H9 (cell line): Measurements from ENCODE around the gene COX7B2. TPM values are rescaled to one million over a fixed set of nuclear protein-coding genes. Genes with fewer than 3 reads are reported as not detected.

ENCODE experiments used
- DNase-seq: peaks from one replicate; pipeline ENCODE4 v3.0.0-alpha.2; 2017
- H2AFZ ChIP-seq: one replicate; pipeline ENCODE4 v1.6.1; 2013; ENCODE audit warnings: mild to moderate bottlenecking, low read length, control low read depth, moderate library complexity
- H2AK5ac ChIP-seq: 2 replicates; pipeline ENCODE4 v1.6.1; 2013; ENCODE audit warnings: low read length, control low read depth, mixed read lengths; ENCODE audit not compliant: insufficient read length
- H2BK120ac ChIP-seq: one replicate; pipeline ENCODE4 v1.6.1; 2013; ENCODE audit warnings: low read depth, mild to moderate bottlenecking, low read length, control low read depth, inconsistent platforms; ENCODE audit not compliant: poor library complexity, severe bottlenecking
- H2BK12ac ChIP-seq: 2 replicates; pipeline ENCODE4 v1.6.1; 2013; ENCODE audit warnings: low read length, control low read depth, mixed read lengths, low read depth; ENCODE audit not compliant: insufficient read length
- H2BK15ac ChIP-seq: 2 replicates; pipeline ENCODE4 v1.6.1; 2013; ENCODE audit warnings: low read depth, low read length, control low read depth
- H2BK20ac ChIP-seq: one replicate; pipeline ENCODE4 v1.6.1; 2013; ENCODE audit warnings: low read depth, mild to moderate bottlenecking, low read length, control low read depth, inconsistent platforms; ENCODE audit not compliant: poor library complexity, severe bottlenecking
- H2BK5ac ChIP-seq: 2 replicates; pipeline ENCODE4 v1.6.1; 2013; ENCODE audit warnings: low read length, control low read depth, mixed read lengths; ENCODE audit not compliant: insufficient read length
- H3K14ac ChIP-seq: 2 replicates; pipeline ENCODE4 v1.6.1; 2013; ENCODE audit warnings: low read length, control low read depth; ENCODE audit not compliant: insufficient read depth
- H3K18ac ChIP-seq: 2 replicates; pipeline ENCODE4 v1.6.1; 2013; ENCODE audit warnings: low read depth, mild to moderate bottlenecking, mixed read lengths, low read length, control low read depth; ENCODE audit not compliant: insufficient read length
- H3K23ac ChIP-seq: 2 replicates; pipeline ENCODE4 v1.6.1; 2013; ENCODE audit warnings: low read length, control low read depth, mixed read lengths, low read depth; ENCODE audit not compliant: insufficient read length
- H3K23me2 ChIP-seq: 2 replicates; pipeline ENCODE4 v1.6.1; 2013; ENCODE audit warnings: low read depth, mild to moderate bottlenecking, mixed read lengths, low read length, control low read depth; ENCODE audit not compliant: insufficient read length, poor library complexity, severe bottlenecking
- H3K27ac ChIP-seq: 2 replicates; pipeline ENCODE4 v1.5.1; 2013; ENCODE audit warnings: low read length, control low read depth, mixed read lengths, low read depth; ENCODE audit not compliant: insufficient read length
- H3K27me3 ChIP-seq: 2 replicates; pipeline ENCODE4 v1.6.1; 2013; ENCODE audit warnings: low read length, control low read depth, inconsistent platforms; ENCODE audit not compliant: insufficient read depth
- H3K4ac ChIP-seq: 2 replicates; pipeline ENCODE4 v1.6.1; 2013; ENCODE audit warnings: low read depth, mild to moderate bottlenecking, control low read depth, inconsistent platforms, low read length, moderate library complexity
- H3K4me1 ChIP-seq: 2 replicates; pipeline ENCODE4 v1.6.1; 2013; ENCODE audit warnings: low read length, control low read depth, inconsistent platforms; ENCODE audit not compliant: insufficient read depth
- H3K4me2 ChIP-seq: 2 replicates; pipeline ENCODE4 v1.6.1; 2013; ENCODE audit warnings: low read length, control low read depth, mixed read lengths; ENCODE audit not compliant: insufficient read length, insufficient read depth
- H3K56ac ChIP-seq: 2 replicates; pipeline ENCODE4 v1.6.1; 2013; ENCODE audit warnings: low read depth, mild to moderate bottlenecking, mixed read lengths, low read length, control low read depth; ENCODE audit not compliant: insufficient read length
- H3K79me1 ChIP-seq: 2 replicates; pipeline ENCODE4 v1.6.1; 2013; ENCODE audit warnings: low read depth, mild to moderate bottlenecking, moderate library complexity, low read length, control low read depth, inconsistent platforms; ENCODE audit not compliant: insufficient read depth, poor library complexity, severe bottlenecking
- H3K79me2 ChIP-seq: 2 replicates; pipeline ENCODE4 v1.6.1; 2013; ENCODE audit warnings: low read length, control low read depth, inconsistent platforms; ENCODE audit not compliant: insufficient read depth
- H3K9ac ChIP-seq: 2 replicates; pipeline ENCODE4 v1.6.1; 2013; ENCODE audit warnings: low read length, control low read depth, mixed read lengths; ENCODE audit not compliant: insufficient read length; ENCODE audit errors: extremely low read depth
- H3K9me3 ChIP-seq: one replicate; pipeline ENCODE4 v1.6.1; 2013; ENCODE audit warnings: low read depth, low read length, inconsistent platforms; ENCODE audit not compliant: control insufficient read depth
- H3T11ph ChIP-seq: one replicate; pipeline ENCODE4 v1.6.1; 2013; ENCODE audit warnings: mild to moderate bottlenecking, low read length, control low read depth, inconsistent platforms
- H4K20me1 ChIP-seq: one replicate; pipeline ENCODE4 v1.6.1; 2013; ENCODE audit not compliant: control insufficient read depth, insufficient read length, insufficient read depth
- H4K5ac ChIP-seq: 2 replicates; pipeline ENCODE4 v1.6.1; 2013; ENCODE audit warnings: low read depth, mild to moderate bottlenecking, mixed read lengths, low read length, control low read depth; ENCODE audit not compliant: insufficient read length
- H4K8ac ChIP-seq: replicated peaks from 2 replicates; pipeline ENCODE4 v1.6.1; 2013; ENCODE audit warnings: low read length, control low read depth, mixed read lengths, low read depth; ENCODE audit not compliant: insufficient read length
- H4K91ac ChIP-seq: 2 replicates; pipeline ENCODE4 v1.6.1; 2013; ENCODE audit warnings: low read depth, mild to moderate bottlenecking, moderate library complexity, mixed read lengths, low read length, control low read depth; ENCODE audit not compliant: insufficient read length
- H3K27ac Mint-ChIP-seq, 3 experiments: 2 replicates in 2 of 3; 3 replicates in 1 of 3; pipeline ENCODE4 v1.8.0; 2020 to 2021; ENCODE audit warnings: mixed read lengths in 3 of 3, mild to moderate bottlenecking in 1 of 3, moderate library complexity in 1 of 3
- H3K27me3 Mint-ChIP-seq: 2 replicates; pipeline ENCODE4 v1.8.0; 2021; ENCODE audit warnings: low read depth, mild to moderate bottlenecking, moderate library complexity, mixed read lengths
- H3K36me3 Mint-ChIP-seq, 3 experiments: 2 replicates in 2 of 3; 3 replicates in 1 of 3; pipeline ENCODE4 v1.8.0; 2020 to 2021; ENCODE audit warnings: low read depth in 3 of 3, mixed read lengths in 3 of 3; ENCODE audit not compliant: insufficient read depth in 1 of 3
- H3K4me1 Mint-ChIP-seq, 2 experiments: 2 replicates each; pipeline ENCODE4 v1.8.0; 2020; ENCODE audit warnings: mixed read lengths in 2 of 2
- H3K4me3 Mint-ChIP-seq, 2 experiments: 2 replicates in 1 of 2; 3 replicates in 1 of 2; pipeline ENCODE4 v1.8.0; 2020 to 2021; ENCODE audit warnings: mild to moderate bottlenecking in 2 of 2, mixed read lengths in 2 of 2, moderate library complexity in 1 of 2
- H3K9me3 Mint-ChIP-seq, 2 experiments: 2 replicates in 1 of 2; 3 replicates in 1 of 2; pipeline ENCODE4 v1.8.0; 2020; ENCODE audit warnings: mild to moderate bottlenecking in 2 of 2, mixed read lengths in 2 of 2, moderate library complexity in 1 of 2
- WGBS: extraction: QIAGEN DNeasy Blood & Tissue Kit; methylation state at CpG from one replicate; pipeline ENCODE4 v1.1.7; 2013; ENCODE audit warnings: missing lambda C conversion rate, low lambda C conversion rate, mixed read lengths; ENCODE audit not compliant: insufficient read length; ENCODE audit errors: extremely low coverage; 5-methylcytosine and 5-hydroxymethylcytosine counted together
- total RNA-seq: library from RNA; stranded (reverse); gene quantifications from 2 replicates; pipeline ENCODE4 v1.2.1, GENCODE V29; 2021
- TF ChIP-seq, protein P1 (sequence below): fragments of 200-600 bp; sonication (generic); conservative IDR thresholded peaks from 3 replicates; pipeline ENCODE4 v1.8.0; 2021; ENCODE audit warnings: antibody characterized with exemption, mild to moderate bottlenecking

Gene COX7B2
- total RNA-seq, 1 experiment from 2014 or later, result not detected

GRCh38 chr4:46717950-46718349 lies 191.1 kb downstream of the COX7B2 start:
- H3K23ac ChIP-seq, result no peak overlapping the region
- no peak overlapping the region for H4K8ac ChIP-seq
- H4K5ac ChIP-seq, result no peak overlapping the region
- no peak overlapping the region for H2BK120ac ChIP-seq
- H3K56ac ChIP-seq, result no peak overlapping the region
- H2BK12ac ChIP-seq, result no peak overlapping the region
- H3K79me1 ChIP-seq, result no peaks in the 10 kb centered on the region
- TF ChIP-seq, protein P1, sequence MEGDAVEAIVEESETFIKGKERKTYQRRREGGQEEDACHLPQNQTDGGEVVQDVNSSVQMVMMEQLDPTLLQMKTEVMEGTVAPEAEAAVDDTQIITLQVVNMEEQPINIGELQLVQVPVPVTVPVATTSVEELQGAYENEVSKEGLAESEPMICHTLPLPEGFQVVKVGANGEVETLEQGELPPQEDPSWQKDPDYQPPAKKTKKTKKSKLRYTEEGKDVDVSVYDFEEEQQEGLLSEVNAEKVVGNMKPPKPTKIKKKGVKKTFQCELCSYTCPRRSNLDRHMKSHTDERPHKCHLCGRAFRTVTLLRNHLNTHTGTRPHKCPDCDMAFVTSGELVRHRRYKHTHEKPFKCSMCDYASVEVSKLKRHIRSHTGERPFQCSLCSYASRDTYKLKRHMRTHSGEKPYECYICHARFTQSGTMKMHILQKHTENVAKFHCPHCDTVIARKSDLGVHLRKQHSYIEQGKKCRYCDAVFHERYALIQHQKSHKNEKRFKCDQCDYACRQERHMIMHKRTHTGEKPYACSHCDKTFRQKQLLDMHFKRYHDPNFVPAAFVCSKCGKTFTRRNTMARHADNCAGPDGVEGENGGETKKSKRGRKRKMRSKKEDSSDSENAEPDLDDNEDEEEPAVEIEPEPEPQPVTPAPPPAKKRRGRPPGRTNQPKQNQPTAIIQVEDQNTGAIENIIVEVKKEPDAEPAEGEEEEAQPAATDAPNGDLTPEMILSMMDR, result no peak
- H2BK5ac ChIP-seq, result no peak overlapping the region
- no peak overlapping the region for H3K4ac ChIP-seq
- H2AFZ ChIP-seq, result no peak overlapping the region
- no peaks in the 10 kb centered on the region for H3K23me2 ChIP-seq
- no peak overlapping the region for H3K9ac ChIP-seq
- no peak overlapping the region for H3K4me3 Mint-ChIP-seq
- H3K9me3 Mint-ChIP-seq, result peaks cover 0 to 2% of the 10 kb centered on the region in 2 experiments; a peak in 1 of 5 replicates
- no peaks in the 10 kb centered on the region for H3K36me3 Mint-ChIP-seq
- H2BK15ac ChIP-seq, result no peak overlapping the region
- H3K79me2 ChIP-seq, result no peaks in the 10 kb centered on the region
- H2AK5ac ChIP-seq, result no peak overlapping the region
- no peaks in the 10 kb centered on the region for H3K4me1 ChIP-seq
- no peaks in the 10 kb centered on the region for H4K20me1 ChIP-seq
- H2BK20ac ChIP-seq, result no peak overlapping the region
- H4K91ac ChIP-seq, result no peak overlapping the region
- no CpG with 5 or more reads among the region's 1 CpG for WGBS
- no peak overlapping the region for H3K27ac Mint-ChIP-seq
- DNase-seq, result no peak
- no peaks in the 10 kb centered on the region for H3K27me3 ChIP-seq
- H3K9me3 ChIP-seq, result no peaks in the 10 kb centered on the region
- no peaks in the 10 kb centered on the region for H3K27me3 Mint-ChIP-seq
- no peak overlapping the region for H3K4me2 ChIP-seq
- H3T11ph ChIP-seq, result no peak overlapping the region
- H3K27ac ChIP-seq, result no peak overlapping the region
- peaks cover 0 to 2% of the 10 kb centered on the region in 2 experiments; a peak in 1 of 4 replicates for H3K4me1 Mint-ChIP-seq
- no peak overlapping the region for H3K18ac ChIP-seq
- no peak overlapping the region for H3K14ac ChIP-seq
